ENCODE data around the gene RNF44. TPM values are rescaled to one million over a fixed set of nuclear protein-coding genes. Genes with fewer than 3 reads are reported as not detected.
A peak's percentile ranks its signal among the peaks of the same experiment; 100 is the strongest.

Gene RNF44
- polyA plus RNA-seq, 4 donors: 13.5 to 56.9 (median 20.8) TPM

- Histone ChIP-seq H3K4me3 (ENCODE audit: low read depth in 1 of 3, low read length in 3 of 3) (no peak overlapping the region), H3K9me3 (ENCODE audit: control insufficient read depth in 2 of 2, insufficient read depth in 1 of 2, low read depth in 1 of 2, low read length in 1 of 2) (no peaks in the 10 kb centered on the region), H3K27me3 (ENCODE audit: control insufficient read depth in 3 of 3, insufficient read depth in 3 of 3, low read length in 3 of 3) (no peaks in the 10 kb centered on the region), H3K27ac (ENCODE audit: low read depth in 1 of 3, low read length in 2 of 3) (no peak overlapping the region), H3K4me1 (ENCODE audit: control insufficient read depth in 3 of 3, insufficient read depth in 2 of 3, low read depth in 1 of 3, low read length in 2 of 3) (no peaks in the 10 kb centered on the region), H3K36me3 (ENCODE audit: control insufficient read depth in 3 of 3, insufficient read depth in 2 of 3, low read depth in 1 of 3, low read length in 3 of 3) (peaks cover 0 to 86% (median 17%) of the 10 kb centered on the region in 3 donors)
- 90 to 94% (median 92%) methylated on average over 14 of the region's 14 CpGs for WGBS, 3 donors
- FAIRE-seq (no peak), DNase-seq (no peak)
Observed at GRCh38 chr5:176575066-176575465, 37.9 kb upstream of the RNF44 start.

GRCh38 chr5:176574297-176574591 lies 37.0 kb upstream of the RNF44 start:
- no peak for DNase-seq
- Histone ChIP-seq H3K4me3 (ENCODE audit: low read depth in 1 of 3, low read length in 3 of 3) (no peak overlapping the region), H3K27ac (ENCODE audit: low read depth in 1 of 3, low read length in 2 of 3) (no peak overlapping the region), H3K27me3 (ENCODE audit: control insufficient read depth in 3 of 3, insufficient read depth in 3 of 3, low read length in 3 of 3) (no peaks in the 10 kb centered on the region), H3K4me1 (ENCODE audit: control insufficient read depth in 3 of 3, insufficient read depth in 2 of 3, low read depth in 1 of 3, low read length in 2 of 3) (no peaks in the 10 kb centered on the region), H3K36me3 (ENCODE audit: control insufficient read depth in 3 of 3, insufficient read depth in 2 of 3, low read depth in 1 of 3, low read length in 3 of 3) (peaks cover 0 to 82% (median 14%) of the 10 kb centered on the region in 3 donors), H3K9me3 (ENCODE audit: control insufficient read depth in 2 of 2, insufficient read depth in 1 of 2, low read depth in 1 of 2, low read length in 1 of 2) (no peaks in the 10 kb centered on the region)
- FAIRE-seq: no peak
- WGBS, 3 donors: 48 to 55% (median 49%) methylated on average over 10 of the region's 10 CpGs

- no peak overlapping the region for H3K4me3 ChIP-seq (ENCODE audit: low read depth in 1 of 3, low read length in 3 of 3)
- no peaks in the 10 kb centered on the region for H3K27me3 ChIP-seq (ENCODE audit: control insufficient read depth in 3 of 3, insufficient read depth in 3 of 3, low read length in 3 of 3)
- DNase-seq (peak; percentile 52 to 76), FAIRE-seq (no peak)
- 43 to 52% (median 47%) methylated on average over 18 of the region's 18 CpGs for WGBS, 3 donors
- H3K9me3 ChIP-seq (ENCODE audit: control insufficient read depth in 2 of 2, insufficient read depth in 1 of 2, low read depth in 1 of 2, low read length in 1 of 2): no peaks in the 10 kb centered on the region
- no peak overlapping the region for H3K27ac ChIP-seq (ENCODE audit: low read depth in 1 of 3, low read length in 2 of 3)
- peaks cover 0 to 80% (median 14%) of the 10 kb centered on the region in 3 donors for H3K36me3 ChIP-seq (ENCODE audit: control insufficient read depth in 3 of 3, insufficient read depth in 2 of 3, low read depth in 1 of 3, low read length in 3 of 3)
- no peaks in the 10 kb centered on the region for H3K4me1 ChIP-seq (ENCODE audit: control insufficient read depth in 3 of 3, insufficient read depth in 2 of 3, low read depth in 1 of 3, low read length in 2 of 3)
Observed at GRCh38 chr5:176573564-176574296, 36.5 kb upstream of the RNF44 start.

GRCh38 chr5:176570044-176570443 lies 32.8 kb upstream of the RNF44 start:
- 66 to 90% (median 68%) methylated on average over 6 of the region's 6 CpGs for WGBS, 3 donors
- Histone ChIP-seq H3K27ac (ENCODE audit: low read depth in 1 of 3, low read length in 2 of 3) (no peak overlapping the region), H3K4me3 (ENCODE audit: low read depth in 1 of 3, low read length in 3 of 3) (no peak overlapping the region), H3K4me1 (ENCODE audit: control insufficient read depth in 3 of 3, insufficient read depth in 2 of 3, low read depth in 1 of 3, low read length in 2 of 3) (no peaks in the 10 kb centered on the region), H3K36me3 (ENCODE audit: control insufficient read depth in 3 of 3, insufficient read depth in 2 of 3, low read depth in 1 of 3, low read length in 3 of 3) (peaks cover 0 to 74% (median 8%) of the 10 kb centered on the region in 3 donors), H3K27me3 (ENCODE audit: control insufficient read depth in 3 of 3, insufficient read depth in 3 of 3, low read length in 3 of 3) (no peaks in the 10 kb centered on the region), H3K9me3 (ENCODE audit: control insufficient read depth in 2 of 2, insufficient read depth in 1 of 2, low read depth in 1 of 2, low read length in 1 of 2) (peaks cover 0 to 5% of the 10 kb centered on the region in 2 donors)
- FAIRE-seq (no peak), DNase-seq (no peak)

GRCh38 chr5:176568657-176569056 lies 31.5 kb upstream of the RNF44 start:
- Histone ChIP-seq H3K9me3 (ENCODE audit: control insufficient read depth in 2 of 2, insufficient read depth in 1 of 2, low read depth in 1 of 2, low read length in 1 of 2) (peaks cover 0 to 5% of the 10 kb centered on the region in 2 donors), H3K36me3 (ENCODE audit: control insufficient read depth in 3 of 3, insufficient read depth in 2 of 3, low read depth in 1 of 3, low read length in 3 of 3) (peaks cover 0 to 72% (median 8%) of the 10 kb centered on the region in 3 donors), H3K4me1 (ENCODE audit: control insufficient read depth in 3 of 3, insufficient read depth in 2 of 3, low read depth in 1 of 3, low read length in 2 of 3) (no peaks in the 10 kb centered on the region), H3K27ac (ENCODE audit: low read depth in 1 of 3, low read length in 2 of 3) (no peak overlapping the region), H3K27me3 (ENCODE audit: control insufficient read depth in 3 of 3, insufficient read depth in 3 of 3, low read length in 3 of 3) (no peaks in the 10 kb centered on the region), H3K4me3 (ENCODE audit: low read depth in 1 of 3, low read length in 3 of 3) (no peak overlapping the region)
- WGBS, 3 donors: 80 to 91% (median 85%) methylated on average over 18 of the region's 18 CpGs
- FAIRE-seq (no peak), DNase-seq (no peak)

- 73 to 85% (median 77%) methylated on average over 5 to 6 of the region's 6 CpGs for WGBS, 3 donors
- no peak for DNase-seq
- no peak overlapping the region for H3K4me3 ChIP-seq (ENCODE audit: low read depth in 1 of 3, low read length in 3 of 3)
- no peak overlapping the region for H3K27ac ChIP-seq (ENCODE audit: low read depth in 1 of 3, low read length in 2 of 3)
- FAIRE-seq: no peak
- H3K9me3 ChIP-seq (ENCODE audit: control insufficient read depth in 2 of 2, insufficient read depth in 1 of 2, low read depth in 1 of 2, low read length in 1 of 2): peaks cover 0 to 5% of the 10 kb centered on the region in 2 donors
- no peaks in the 10 kb centered on the region for H3K27me3 ChIP-seq (ENCODE audit: control insufficient read depth in 3 of 3, insufficient read depth in 3 of 3, low read length in 3 of 3)
- peaks cover 0 to 67% (median 4%) of the 10 kb centered on the region in 3 donors for H3K36me3 ChIP-seq (ENCODE audit: control insufficient read depth in 3 of 3, insufficient read depth in 2 of 3, low read depth in 1 of 3, low read length in 3 of 3)
- peaks cover 0 to 2% (median 0%) of the 10 kb centered on the region in 3 donors for H3K4me1 ChIP-seq (ENCODE audit: control insufficient read depth in 3 of 3, insufficient read depth in 2 of 3, low read depth in 1 of 3, low read length in 2 of 3)
Observed at GRCh38 chr5:176565760-176566288, 28.6 kb upstream of the RNF44 start.

GRCh38 chr5:176564002-176564401 lies 26.8 kb upstream of the RNF44 start:
- Histone ChIP-seq H3K27ac (ENCODE audit: low read depth in 1 of 3, low read length in 2 of 3) (no peak overlapping the region), H3K27me3 (ENCODE audit: control insufficient read depth in 3 of 3, insufficient read depth in 3 of 3, low read length in 3 of 3) (no peaks in the 10 kb centered on the region), H3K4me1 (ENCODE audit: control insufficient read depth in 3 of 3, insufficient read depth in 2 of 3, low read depth in 1 of 3, low read length in 2 of 3) (peaks cover 0 to 3% (median 0%) of the 10 kb centered on the region in 3 donors), H3K36me3 (ENCODE audit: control insufficient read depth in 3 of 3, insufficient read depth in 2 of 3, low read depth in 1 of 3, low read length in 3 of 3) (peaks cover 0 to 62% (median 4%) of the 10 kb centered on the region in 3 donors), H3K4me3 (ENCODE audit: low read depth in 1 of 3, low read length in 3 of 3) (no peak overlapping the region), H3K9me3 (ENCODE audit: control insufficient read depth in 2 of 2, insufficient read depth in 1 of 2, low read depth in 1 of 2, low read length in 1 of 2) (peaks cover 0 to 6% of the 10 kb centered on the region in 2 donors)
- 83 to 91% (median 85%) methylated on average over 10 of the region's 10 CpGs for WGBS, 3 donors
- FAIRE-seq (no peak), DNase-seq (no peak)

GRCh38 chr5:176562189-176562588 lies 25.0 kb upstream of the RNF44 start:
- 71 to 88% (median 77%) methylated on average over 10 of the region's 10 CpGs for WGBS, 3 donors
- Histone ChIP-seq H3K27ac (ENCODE audit: low read depth in 1 of 3, low read length in 2 of 3) (no peak overlapping the region), H3K27me3 (ENCODE audit: control insufficient read depth in 3 of 3, insufficient read depth in 3 of 3, low read length in 3 of 3) (no peaks in the 10 kb centered on the region), H3K4me3 (ENCODE audit: low read depth in 1 of 3, low read length in 3 of 3) (no peak overlapping the region), H3K9me3 (ENCODE audit: control insufficient read depth in 2 of 2, insufficient read depth in 1 of 2, low read depth in 1 of 2, low read length in 1 of 2) (peaks cover 0 to 11% of the 10 kb centered on the region in 2 donors), H3K36me3 (ENCODE audit: control insufficient read depth in 3 of 3, insufficient read depth in 2 of 3, low read depth in 1 of 3, low read length in 3 of 3) (peaks cover 0 to 60% (median 2%) of the 10 kb centered on the region in 3 donors), H3K4me1 (ENCODE audit: control insufficient read depth in 3 of 3, insufficient read depth in 2 of 3, low read depth in 1 of 3, low read length in 2 of 3) (peaks cover 0 to 3% (median 0%) of the 10 kb centered on the region in 3 donors)
- no peak for DNase-seq
- no peak for FAIRE-seq
